Hematopoietic multipotent progenitor cell treated with erythropoietin and hydrocortisone succinate and interleukin-3 and kit ligand, for 15 days (in vitro differentiated cells): ENCODE data around the gene HIVEP2.

ENCODE experiments used
- DNase-seq: peaks from one replicate; pipeline ENCODE4 v3.0.0-alpha.2; 2015; ENCODE audit warnings: low spot score

HIVEP2 gene

DNA sequence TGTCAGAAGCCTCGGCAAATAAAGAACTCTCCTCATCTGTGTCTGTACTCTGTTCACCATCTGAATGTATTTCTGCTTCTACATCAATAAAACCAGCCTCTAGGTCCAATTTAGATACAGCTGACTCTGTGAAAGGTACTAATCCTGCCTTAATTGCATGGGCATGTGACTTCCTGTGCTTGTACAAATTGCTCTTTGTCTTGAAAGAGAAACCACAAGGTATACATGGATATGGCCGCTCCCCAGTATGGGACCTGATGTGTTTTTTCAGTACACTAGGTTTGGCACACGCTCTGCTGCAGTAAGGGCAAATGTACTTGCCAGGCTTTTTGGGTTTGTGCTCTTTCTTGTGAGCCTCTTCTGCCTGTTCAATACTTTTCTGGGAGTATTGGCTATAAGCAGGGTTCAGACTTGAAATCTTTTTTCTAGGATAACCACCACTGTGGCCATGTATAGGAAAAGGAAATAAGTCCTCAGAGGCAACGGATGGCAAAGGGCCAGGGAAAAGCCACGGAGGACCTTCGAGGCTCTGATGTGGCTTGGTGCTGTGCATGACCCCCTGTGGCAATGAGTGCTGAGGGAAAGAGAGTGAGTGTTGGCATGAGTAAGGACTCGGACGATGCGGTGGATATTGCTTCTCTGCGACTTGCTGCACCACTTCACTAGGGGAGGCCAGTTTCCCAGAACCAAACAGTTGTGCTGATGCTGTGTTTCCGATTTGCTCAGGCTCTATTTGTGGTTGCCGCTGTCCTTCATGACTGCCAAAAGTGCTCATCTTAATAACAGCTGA, 170.9 kb downstream of the HIVEP2 start:
- no peak for DNase-seq

DNA sequence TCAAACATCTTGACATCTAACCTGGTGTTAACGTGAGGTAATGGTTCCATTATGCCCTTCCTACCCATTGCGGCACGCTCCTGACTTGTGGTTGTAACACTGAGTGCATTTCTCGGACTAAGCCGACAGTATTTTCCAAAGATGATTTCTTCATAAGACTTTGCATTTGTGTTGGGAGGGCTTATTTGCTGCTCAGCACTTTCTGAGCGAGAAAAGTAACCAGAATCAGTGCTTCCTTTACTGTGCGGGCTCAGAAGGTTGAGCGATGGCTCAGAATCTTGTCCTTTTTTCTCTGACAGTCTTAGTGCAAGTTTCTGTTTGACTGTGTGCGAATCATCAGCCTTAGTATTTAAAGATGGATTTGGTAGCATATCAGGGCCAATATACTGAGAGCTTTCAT, 171.7 kb downstream of the HIVEP2 start:
- DNase-seq, result no peak

DNA sequence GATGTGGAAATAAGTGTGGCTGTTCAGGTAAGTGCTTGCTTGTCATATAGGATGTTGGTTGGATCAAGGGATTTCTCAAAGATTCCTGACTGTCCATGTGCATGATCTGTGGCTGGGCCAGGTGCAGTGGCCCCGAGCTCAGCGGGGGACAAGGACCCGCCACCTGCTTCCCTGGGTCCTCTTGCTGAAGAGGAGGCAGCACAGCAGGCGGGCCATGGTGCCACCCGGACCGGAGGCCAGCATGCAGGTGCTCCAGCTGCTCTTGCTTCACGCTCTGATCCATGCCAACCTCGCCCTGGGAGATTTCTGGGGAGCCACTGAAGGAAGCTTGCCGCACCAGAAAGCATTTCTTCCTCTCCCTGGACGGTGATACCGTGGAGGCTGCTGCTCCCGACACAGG, 173.8 kb downstream of the HIVEP2 start:
- DNase-seq, result no peak

DNA sequence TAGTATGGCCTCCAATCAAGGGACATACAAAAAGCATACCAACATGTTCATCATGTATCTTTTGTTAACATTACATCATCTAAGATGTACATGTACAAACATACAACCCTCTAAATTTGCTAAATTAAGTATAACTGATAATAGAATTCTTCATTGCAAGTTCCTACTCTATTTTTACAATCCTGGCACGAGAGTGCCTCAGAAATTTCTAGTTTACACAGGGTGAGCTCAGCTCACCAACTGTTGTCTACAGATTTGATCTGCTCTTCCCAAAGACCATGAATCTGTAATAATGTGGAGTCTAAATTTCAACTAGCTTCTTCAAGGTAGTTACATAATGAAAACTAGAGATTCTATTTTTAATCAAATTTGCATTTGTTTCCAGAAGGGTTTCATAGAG, 179.7 kb downstream of the HIVEP2 start:
- DNase-seq, result no peak

DNA sequence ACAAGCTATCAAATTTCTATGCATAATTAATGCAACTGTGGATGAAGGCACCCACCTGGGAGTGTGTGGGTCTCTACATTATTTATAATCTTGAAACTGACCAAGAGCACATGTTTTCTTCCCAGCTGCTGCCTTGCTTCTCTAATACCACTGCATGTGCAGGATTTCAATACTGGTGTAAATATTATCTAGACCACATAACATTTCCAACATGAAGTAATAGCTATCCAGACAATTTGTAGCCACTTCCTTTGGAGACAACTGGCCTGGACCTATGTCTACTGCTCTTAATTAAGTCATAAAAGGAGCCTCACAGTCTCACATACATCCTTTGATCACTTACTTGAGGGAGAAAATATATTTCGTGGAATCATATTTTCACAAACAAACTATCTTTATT, 180.7 kb downstream of the HIVEP2 start:
- DNase-seq, result no peak

DNA sequence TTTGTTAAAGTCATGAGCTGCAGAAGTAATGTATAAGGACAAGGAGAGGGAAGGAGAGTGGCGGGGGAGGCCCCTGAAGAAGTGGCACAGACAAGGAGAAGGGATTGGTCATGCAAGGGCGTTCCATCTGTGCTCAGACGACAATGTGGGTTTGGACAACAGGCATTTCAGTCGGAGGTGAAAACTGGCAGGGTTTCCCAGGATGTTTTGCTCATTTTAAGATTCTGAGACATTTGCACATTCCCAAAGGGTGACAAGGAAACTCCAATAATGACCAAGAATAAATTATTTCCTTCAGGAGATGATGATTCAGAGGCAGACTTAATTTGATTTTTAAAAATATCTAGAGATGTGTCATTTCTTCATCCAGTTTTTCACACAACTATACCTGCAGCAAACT, 181.8 kb downstream of the HIVEP2 start:
- no peak for DNase-seq

DNA sequence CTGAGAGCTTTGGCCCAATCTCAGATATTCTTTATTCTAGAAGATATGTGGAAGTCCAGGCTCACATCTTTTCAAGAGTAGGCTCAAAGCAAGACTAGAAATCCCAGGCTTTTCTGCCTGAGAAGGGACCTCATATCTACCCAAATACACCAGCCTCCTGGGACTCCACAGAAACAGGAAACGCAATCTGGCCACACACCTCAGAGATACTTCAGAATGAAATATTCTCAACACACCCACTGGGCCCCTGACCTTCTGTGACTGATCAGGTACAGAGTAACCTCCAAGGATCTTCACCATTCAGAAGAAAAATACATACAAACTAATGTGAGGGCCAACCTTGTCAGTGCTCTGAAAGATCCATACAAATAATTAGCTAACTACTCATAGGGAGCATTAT, 183.2 kb downstream of the HIVEP2 start:
- no peak for DNase-seq

DNA sequence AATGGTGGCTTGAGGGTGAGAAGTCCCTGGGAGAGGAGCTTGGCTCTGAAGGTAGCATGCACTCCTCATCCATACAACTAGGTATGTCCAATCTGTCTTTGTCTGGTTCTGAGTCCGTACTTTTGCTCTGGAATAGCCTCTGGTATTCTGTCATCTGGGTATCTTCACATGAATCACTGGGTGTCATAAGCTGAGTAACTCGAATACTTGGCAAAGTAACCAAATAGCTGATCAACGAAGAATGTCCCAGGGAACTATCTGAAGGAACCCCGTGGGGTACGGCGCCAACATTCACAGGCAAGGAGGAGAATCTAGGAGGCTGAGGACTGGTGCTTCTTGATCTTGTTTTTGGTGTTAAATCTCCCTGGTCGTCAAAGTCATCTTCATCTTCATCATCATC, 184.8 kb downstream of the HIVEP2 start:
- DNase-seq, result no peak

DNA sequence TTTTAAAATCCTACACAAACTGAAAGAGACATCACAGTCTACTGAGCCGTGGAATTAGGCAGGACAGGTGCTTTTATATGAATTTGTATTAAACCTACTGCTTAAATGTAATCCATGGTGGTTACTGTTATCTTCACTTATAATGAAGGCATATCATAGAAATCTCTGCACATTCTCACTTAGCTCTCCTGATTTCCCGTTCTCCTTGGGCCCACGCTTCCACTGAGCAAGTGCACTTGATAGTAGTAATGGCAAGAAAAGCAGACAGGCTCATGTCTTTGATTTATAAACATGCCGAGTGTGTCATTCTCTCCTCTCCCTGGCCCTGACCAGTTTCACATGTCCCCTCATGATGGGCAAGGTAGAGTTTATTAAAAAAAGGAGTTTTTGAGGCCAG, 186.3 kb downstream of the HIVEP2 start:
- DNase-seq, result no peak

DNA sequence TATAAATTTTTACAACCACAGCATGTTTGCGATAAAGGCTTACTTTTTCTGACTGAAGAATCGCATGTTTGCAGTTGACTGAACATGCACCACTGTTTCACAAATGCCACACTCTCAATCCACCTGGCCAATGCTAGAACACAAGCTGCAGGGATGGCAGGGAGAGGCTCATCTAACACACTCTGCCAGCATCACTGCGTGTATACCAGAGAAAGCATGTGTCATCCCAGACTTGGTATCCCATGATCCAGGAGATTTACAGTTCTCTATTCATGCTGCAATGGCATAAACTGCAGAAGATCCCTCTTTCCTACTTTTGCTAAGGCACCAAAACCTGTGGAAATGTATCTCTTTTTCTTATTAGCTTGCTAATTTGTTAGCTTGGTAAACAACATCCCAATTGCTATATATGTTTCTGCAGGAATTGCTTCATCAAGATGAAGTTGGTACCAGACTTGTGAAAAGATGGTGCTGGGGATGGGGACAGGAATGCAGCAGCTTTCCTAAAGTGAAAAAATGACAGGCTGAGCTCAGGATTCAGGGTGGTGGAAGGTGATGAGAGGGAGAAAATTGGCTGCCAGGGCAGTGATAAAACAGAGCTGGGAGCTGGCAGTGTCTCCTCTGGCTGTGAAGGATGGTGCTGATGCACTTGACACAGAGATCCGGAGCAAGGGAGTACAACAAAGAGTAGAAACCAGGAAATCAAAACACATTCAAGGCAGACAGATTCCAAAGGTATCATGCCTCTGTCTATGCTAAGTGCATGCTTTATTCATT, 186.9 kb downstream of the HIVEP2 start:
- no peak for DNase-seq

DNA sequence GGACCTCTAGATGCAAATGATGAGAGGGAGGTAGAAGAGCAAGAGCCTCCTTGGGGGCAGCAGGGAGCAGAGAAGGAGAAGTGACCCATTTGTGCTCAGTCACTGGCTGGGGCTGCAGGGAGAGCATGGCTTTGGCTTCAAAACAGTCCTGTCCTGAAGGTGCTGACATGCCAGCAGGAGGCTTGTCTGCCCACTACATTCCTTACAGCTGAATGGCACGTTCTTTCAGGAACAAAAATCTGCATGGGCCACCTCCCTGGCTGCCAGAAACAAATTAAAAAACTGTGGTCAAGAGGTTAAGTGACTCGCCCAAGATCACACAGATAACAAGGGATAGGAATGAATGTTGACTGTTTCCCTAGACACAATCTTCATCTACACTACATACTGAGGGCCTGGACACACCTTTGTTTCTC, 188.8 kb downstream of the HIVEP2 start:
- DNase-seq, result no peak

DNA sequence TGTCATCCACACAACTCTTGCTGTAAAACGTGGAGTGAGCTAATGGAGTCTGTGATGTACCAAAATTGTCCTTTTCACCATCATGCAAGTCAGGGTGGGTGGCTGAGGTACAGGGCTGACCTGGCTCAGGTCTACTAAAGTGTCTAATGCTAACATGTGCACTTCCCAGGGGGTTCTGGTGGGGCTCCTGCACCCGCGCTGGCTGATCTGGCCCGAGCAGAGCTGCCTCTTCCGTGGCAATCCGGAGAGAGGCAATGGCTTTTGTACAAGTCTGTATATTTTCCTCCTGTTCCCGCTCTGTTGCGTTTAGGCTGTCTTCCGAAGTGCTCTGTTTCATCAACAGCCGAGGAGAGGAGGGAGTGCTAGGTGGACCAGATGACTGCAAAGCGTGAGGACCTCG, 191.8 kb downstream of the HIVEP2 start:
- DNase-seq, result no peak

DNA sequence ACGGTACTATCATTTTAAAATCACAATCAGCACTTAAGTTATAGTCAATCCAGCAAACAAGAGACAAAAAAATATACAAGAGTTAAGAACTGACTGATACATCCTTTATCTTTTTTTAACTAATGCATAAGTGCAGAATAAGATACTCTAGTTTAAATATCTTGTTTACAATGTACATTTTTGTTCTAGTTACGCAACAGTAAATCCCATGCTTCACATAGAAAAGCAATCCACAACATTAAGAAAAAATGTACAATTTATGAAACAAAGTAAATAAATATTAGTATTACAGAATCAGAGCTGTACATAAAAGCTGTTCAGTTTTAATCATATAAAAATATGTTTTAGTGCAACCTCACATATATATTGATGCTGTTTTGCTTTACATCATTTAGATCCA, 192.6 kb downstream of the HIVEP2 start:
- DNase-seq, result no peak

DNA sequence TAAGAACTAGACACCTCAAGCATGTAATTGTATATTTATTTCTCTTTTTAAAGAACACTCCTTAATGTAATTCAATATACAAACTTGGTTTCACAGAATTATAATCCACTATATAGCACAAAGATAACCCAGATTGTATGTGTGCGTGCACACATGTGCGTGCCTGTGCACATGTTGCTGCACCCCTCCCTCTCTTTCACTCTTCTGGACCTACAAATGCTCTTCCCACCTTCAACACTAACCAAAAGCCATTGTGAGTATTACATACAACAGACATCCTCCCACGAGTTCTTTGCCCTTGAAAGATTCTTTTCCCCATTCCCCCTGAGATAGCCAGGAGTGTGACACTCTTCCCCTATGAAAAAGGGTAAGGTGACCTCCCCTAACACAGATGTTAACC, 193.5 kb downstream of the HIVEP2 start:
- no peak for DNase-seq

DNA sequence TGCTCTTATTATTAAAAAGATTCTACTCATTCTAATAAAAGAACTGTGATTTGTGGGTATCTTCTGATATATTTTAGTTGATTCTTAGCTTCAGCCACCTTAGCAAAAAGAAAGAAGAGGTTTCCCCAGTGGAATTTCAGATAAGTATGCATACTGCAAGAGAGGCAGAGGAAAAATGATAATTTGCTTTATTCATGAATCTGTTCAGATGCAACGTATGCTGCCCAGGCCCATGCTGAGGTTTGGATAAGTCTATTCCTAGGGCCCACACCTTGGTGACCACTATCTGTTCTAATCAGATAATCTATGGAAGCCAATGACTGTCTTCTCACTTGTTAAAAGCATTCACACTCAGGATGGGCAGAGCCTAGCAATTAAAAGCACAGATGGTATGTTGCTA, 194.0 kb downstream of the HIVEP2 start:
- no peak for DNase-seq

DNA sequence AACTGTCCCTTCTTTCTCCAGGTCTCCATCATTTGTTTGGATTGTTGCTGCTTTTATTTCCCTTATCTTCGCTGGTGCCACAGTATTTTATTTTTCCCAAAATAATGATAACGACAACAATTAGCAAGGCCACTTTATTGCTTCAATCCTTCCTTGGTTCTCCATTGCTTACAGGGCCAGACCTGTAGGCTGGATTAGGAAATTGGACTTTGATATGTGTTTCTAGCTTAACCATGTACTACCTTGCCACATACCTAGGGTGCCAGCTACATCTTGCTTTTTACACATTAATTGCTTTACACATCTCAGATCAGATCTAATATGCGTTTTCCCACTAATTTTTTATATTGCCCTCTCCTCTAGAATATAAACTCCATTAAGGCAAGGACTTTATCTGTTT, 195.4 kb downstream of the HIVEP2 start:
- DNase-seq, result no peak

DNA sequence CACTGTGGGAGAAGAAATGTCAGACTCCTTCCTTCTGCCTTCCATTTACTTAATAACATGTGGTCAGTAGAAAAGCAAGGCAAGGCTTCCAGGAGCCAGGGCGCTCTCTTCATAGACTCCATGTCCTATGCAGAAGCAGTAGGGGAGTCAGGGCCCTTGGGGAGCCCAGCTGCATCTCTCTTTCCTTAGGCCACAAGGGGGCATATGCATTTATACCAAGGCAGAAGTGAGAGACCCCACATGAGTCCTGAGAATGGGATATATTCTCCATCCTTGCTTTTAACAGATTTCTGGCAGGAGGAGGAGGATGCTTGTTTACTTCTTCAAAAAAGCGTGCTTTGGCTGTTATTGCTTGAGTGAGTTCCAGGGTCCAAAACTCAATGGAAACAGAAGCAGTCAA, 198.5 kb downstream of the HIVEP2 start:
- DNase-seq, result no peak

DNA sequence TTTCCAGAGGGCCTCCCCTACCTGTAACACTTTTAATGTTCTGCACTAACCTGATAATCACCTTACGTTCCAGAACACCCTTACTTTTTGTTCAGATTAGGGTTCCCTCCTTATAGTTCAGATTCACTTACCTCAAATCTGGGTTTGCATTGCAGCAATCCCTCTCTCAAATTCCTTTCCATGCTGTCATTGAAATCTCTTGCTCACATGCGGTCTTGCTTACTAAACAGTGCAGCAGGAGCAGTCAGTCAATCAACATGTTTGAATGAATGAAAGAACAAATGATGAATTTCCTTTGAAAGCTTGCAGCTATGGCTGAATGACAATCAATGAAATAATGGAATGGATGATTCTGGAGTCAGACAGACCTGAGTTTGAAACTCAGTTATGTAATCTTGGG, 200.1 kb downstream of the HIVEP2 start:
- DNase-seq, result no peak

DNA sequence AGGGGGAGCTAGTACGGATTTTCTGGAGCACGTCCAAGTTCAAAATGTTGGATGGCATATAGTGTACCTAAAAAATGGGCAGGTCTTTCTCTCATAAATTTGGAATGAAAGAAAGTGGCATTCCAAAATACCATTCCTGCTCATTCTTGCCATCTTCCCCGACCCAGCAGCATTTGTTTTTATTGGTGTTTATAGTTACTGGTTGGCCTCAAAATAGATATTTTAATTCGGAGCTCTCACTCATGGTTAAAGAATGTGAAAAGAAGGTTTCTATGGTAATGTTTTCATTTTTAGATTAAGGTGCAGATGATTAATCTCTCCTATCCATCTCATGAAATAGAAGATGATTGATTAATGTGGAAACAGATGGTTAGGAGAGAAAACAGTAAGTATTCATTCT, 204.5 kb downstream of the HIVEP2 start:
- DNase-seq, result no peak

DNA sequence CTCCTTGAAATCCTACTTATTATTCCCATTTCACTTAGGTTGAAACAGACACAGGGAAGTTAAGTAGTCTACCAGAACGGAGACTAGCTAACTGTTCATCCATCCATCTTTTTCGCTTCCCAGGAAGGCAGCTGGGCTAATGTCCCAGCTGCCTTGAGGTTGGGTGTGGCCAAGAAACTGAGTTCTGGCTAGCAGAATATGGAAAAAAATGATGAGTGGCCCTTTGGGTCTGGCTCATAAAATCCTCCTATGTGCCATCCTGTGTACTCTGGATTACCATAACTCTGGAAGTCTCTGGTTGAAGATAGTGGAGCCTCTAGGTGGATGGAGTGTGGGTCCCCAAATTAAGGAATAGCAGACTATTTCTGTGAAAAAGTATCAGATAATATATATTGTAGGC, 206.2 kb downstream of the HIVEP2 start:
- DNase-seq, result no peak

DNA sequence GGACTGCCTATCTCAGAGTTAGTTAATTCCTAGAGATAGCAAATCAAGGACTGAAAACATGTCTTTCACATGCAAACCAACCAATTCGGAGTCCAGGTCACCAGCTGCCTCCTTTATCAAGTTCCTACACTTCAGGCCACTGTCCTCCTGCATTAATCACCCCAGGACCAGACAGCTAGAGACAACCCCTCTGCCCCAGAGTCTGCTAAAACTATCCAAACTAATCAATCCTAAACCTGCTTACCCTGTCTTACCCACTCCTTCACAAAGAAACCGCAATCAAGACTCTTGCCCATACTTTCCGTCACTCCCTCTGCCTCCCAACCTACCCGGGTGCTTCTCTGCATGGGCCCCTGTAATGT, 207.0 kb downstream of the HIVEP2 start:
- no peak for DNase-seq

DNA sequence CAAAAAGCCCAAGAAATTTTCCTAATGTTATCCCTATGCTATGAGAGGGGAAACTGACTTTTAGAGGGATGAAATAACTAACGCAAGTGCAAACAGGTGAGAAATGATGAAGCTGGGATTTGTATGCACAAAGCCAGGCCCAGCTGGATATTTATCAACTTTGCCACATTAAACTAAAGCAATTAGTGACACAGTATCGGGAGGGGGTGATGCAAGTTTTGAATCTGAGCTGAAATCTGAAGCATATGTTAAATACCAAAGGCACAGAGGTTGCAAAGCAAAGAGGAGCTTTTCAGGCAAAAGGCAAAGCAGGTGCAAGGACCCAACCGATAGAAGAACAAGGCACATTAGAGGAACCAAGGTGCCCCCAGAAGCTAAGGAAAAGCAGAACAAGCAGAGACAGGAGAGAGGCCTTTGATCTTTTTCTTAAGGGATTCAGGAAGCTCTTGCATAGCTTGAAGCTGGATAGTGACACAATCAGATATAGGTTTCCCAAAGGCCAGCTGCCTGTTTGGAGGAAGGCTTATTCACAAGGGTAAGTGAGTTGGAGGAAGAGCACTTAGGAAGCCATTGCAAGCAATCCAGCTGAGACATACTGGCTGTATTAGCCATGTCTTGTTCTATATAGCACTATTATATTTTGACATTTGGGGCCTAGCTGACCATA, 207.5 kb downstream of the HIVEP2 start:
- no peak for DNase-seq

DNA sequence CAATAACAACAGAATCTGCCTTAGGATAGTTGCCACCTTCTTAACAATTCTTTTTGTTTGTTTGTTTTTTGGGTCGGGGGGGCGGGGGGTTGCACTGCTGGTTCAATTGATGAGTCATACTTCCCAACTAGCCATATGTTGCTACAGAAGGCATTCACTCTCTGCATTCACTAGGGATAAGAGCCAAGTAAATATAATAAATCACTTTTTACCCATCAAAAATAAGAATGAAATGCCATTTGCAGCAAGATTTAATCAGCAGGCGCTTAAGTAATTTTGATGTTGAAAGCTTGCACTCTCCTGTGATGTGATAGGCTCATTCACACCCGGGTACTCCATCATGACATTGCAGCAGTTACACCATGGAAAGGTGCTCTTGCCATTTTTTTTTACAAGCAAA, 209.8 kb downstream of the HIVEP2 start:
- DNase-seq, result no peak
